Neural crest cell (in vitro differentiated cells): ENCODE data around the gene HAP1. TPM values are rescaled to one million over a fixed set of nuclear protein-coding genes. Genes with fewer than 3 reads are reported as not detected.

ENCODE experiments used
- DNase-seq: peaks from one replicate; pipeline ENCODE4 v3.0.0; 2021; ENCODE audit warnings: low read depth, mixed read lengths, low spot score
- H3K27ac Mint-ChIP-seq: one replicate; pipeline ENCODE4 v1.8.0; 2021; ENCODE audit warnings: mild to moderate bottlenecking, mixed read lengths; ENCODE audit not compliant: unreplicated experiment
- H3K27me3 Mint-ChIP-seq: 2 replicates; pipeline ENCODE4 v1.8.0; 2021; ENCODE audit warnings: low read depth, mild to moderate bottlenecking, mixed read lengths
- H3K36me3 Mint-ChIP-seq: 2 replicates; pipeline ENCODE4 v1.8.0; 2021; ENCODE audit warnings: low read depth, mild to moderate bottlenecking, mixed read lengths
- H3K4me1 Mint-ChIP-seq: 2 replicates; pipeline ENCODE4 v1.8.0; 2021; ENCODE audit warnings: mixed read lengths
- H3K4me3 Mint-ChIP-seq: one replicate; pipeline ENCODE4 v1.8.0; 2021; ENCODE audit warnings: mild to moderate bottlenecking, mixed read lengths
- H3K9me3 Mint-ChIP-seq: 2 replicates; pipeline ENCODE4 v1.8.0; 2021; ENCODE audit warnings: mixed read lengths
- CTCF ChIP-seq: fragments of 200-600 bp; sonication (generic); conservative IDR thresholded peaks from 2 replicates; pipeline ENCODE4 v1.5.0; 2021; ENCODE audit warnings: antibody characterized with exemption, mild to moderate bottlenecking
- total RNA-seq: library from RNA; stranded (reverse); gene quantifications from 2 replicates; pipeline ENCODE4 v1.2.1, GENCODE V29; 2021

The HAP1 gene
- total RNA-seq, 1 donor from 2014 or later = 1.6 TPM

- H3K36me3 Mint-ChIP-seq = no peaks in the 10 kb centered on the region
- no peak overlapping the region for H3K4me3 Mint-ChIP-seq
- TF ChIP-seq CTCF = no peak
- H3K9me3 Mint-ChIP-seq = no peaks in the 10 kb centered on the region
- no peak overlapping the region for H3K27ac Mint-ChIP-seq
- no peak for DNase-seq
- peaks cover 70% of the 10 kb centered on the region for H3K27me3 Mint-ChIP-seq
- H3K4me1 Mint-ChIP-seq = peaks cover 8% of the 10 kb centered on the region
These were observed 2.6 kb downstream of the HAP1 start for GRCh38 chr17:41731836-41732235.

GRCh38 chr17:41730479-41730878 lies 4.0 kb downstream of the HAP1 start:
- H3K27me3 Mint-ChIP-seq = peaks cover 58% of the 10 kb centered on the region
- H3K4me3 Mint-ChIP-seq = no peak overlapping the region

GRCh38 chr17:41728056-41728455 lies 6.4 kb downstream of the HAP1 start:
- TF ChIP-seq CTCF = no peak
- peaks cover 35% of the 10 kb centered on the region for H3K27me3 Mint-ChIP-seq
- no peaks in the 10 kb centered on the region for H3K9me3 Mint-ChIP-seq
- H3K4me3 Mint-ChIP-seq = no peak overlapping the region
- H3K27ac Mint-ChIP-seq = no peak overlapping the region
- H3K4me1 Mint-ChIP-seq = no peaks in the 10 kb centered on the region
- no peak for DNase-seq
- H3K36me3 Mint-ChIP-seq = no peaks in the 10 kb centered on the region

More at GRCh38 chr17:41730479-41730878, 4.0 kb downstream of the HAP1 start:
- DNase-seq = no peak
- Mint-ChIP-seq H3K27ac (no peak overlapping the region), H3K4me1 (peaks cover 8% of the 10 kb centered on the region), H3K9me3 (no peaks in the 10 kb centered on the region), H3K36me3 (no peaks in the 10 kb centered on the region)
- TF ChIP-seq CTCF = no peak

- Mint-ChIP-seq H3K4me3 (no peak overlapping the region), H3K27ac (no peak overlapping the region), H3K9me3 (no peaks in the 10 kb centered on the region), H3K36me3 (no peaks in the 10 kb centered on the region), H3K27me3 (peaks cover 6% of the 10 kb centered on the region), H3K4me1 (no peaks in the 10 kb centered on the region)
- DNase-seq = no peak
- TF ChIP-seq CTCF = no peak
These were observed 9.3 kb downstream of the HAP1 start for GRCh38 chr17:41725134-41725533.

GRCh38 chr17:41724476-41725050 lies 9.9 kb downstream of the HAP1 start:
- no peak overlapping the region for H3K4me3 Mint-ChIP-seq
- H3K36me3 Mint-ChIP-seq = no peaks in the 10 kb centered on the region
- TF ChIP-seq CTCF = no peak
- H3K4me1 Mint-ChIP-seq = no peaks in the 10 kb centered on the region
- H3K27me3 Mint-ChIP-seq = peaks cover 4% of the 10 kb centered on the region
- H3K27ac Mint-ChIP-seq = no peak overlapping the region
- no peak for DNase-seq
- no peaks in the 10 kb centered on the region for H3K9me3 Mint-ChIP-seq
